ENCODE results near the gene CTAGE1.
"Not testable (repeated sequence)": the region's sequence is repeated elsewhere in the genome, so short reads cannot be mapped to it uniquely, and the experiment has no call there.

Gene CTAGE1

GRCh38 chr18:22434973-22435608, 17.4 kb upstream of the CTAGE1 start:
- no peak for DNase-seq

- no peak for DNase-seq
Observed at GRCh38 chr18:22433956-22434355, 16.2 kb upstream of the CTAGE1 start.

- no peak for DNase-seq
Observed at GRCh38 chr18:22432657-22433137, 15.0 kb upstream of the CTAGE1 start.

- DNase-seq = no peak
Observed at GRCh38 chr18:22429564-22429963, 11.8 kb upstream of the CTAGE1 start.

- no peak for DNase-seq
Observed at GRCh38 chr18:22428672-22429071, 11.0 kb upstream of the CTAGE1 start.

- no peak for DNase-seq
Observed at GRCh38 chr18:22427822-22428549, 10.3 kb upstream of the CTAGE1 start.

- no peak for DNase-seq
Observed at GRCh38 chr18:22424565-22424963, 6.8 kb upstream of the CTAGE1 start.

GRCh38 chr18:22423878-22424564, 6.3 kb upstream of the CTAGE1 start:
- no peak for DNase-seq

GRCh38 chr18:22422909-22423548, 5.3 kb upstream of the CTAGE1 start:
- no peak for DNase-seq

- DNase-seq = no peak
Observed at GRCh38 chr18:22420652-22421051, 2.9 kb upstream of the CTAGE1 start.

GRCh38 chr18:22412176-22412911, 5.4 kb downstream of the CTAGE1 start:
- no peak for DNase-seq

- no peak for DNase-seq
Observed at GRCh38 chr18:22411446-22411845, 6.3 kb downstream of the CTAGE1 start.

- no peak for DNase-seq
Observed at GRCh38 chr18:22410126-22410525, 7.6 kb downstream of the CTAGE1 start.

GRCh38 chr18:22409445-22409844, 8.3 kb downstream of the CTAGE1 start:
- DNase-seq = no peak

GRCh38 chr18:22408059-22408458, 9.7 kb downstream of the CTAGE1 start:
- no peak for DNase-seq

GRCh38 chr18:22405142-22405541, 12.6 kb downstream of the CTAGE1 start:
- DNase-seq = no peak

GRCh38 chr18:22403950-22404349, 13.8 kb downstream of the CTAGE1 start:
- DNase-seq = no peak

- DNase-seq = no peak
Observed at GRCh38 chr18:22399949-22400348, 17.8 kb downstream of the CTAGE1 start.

- DNase-seq = no peak
Observed at GRCh38 chr18:22398464-22398863, 19.3 kb downstream of the CTAGE1 start.

GRCh38 chr18:22394428-22394827, 23.3 kb downstream of the CTAGE1 start:
- DNase-seq = no peak

GRCh38 chr18:22393164-22393563, 24.6 kb downstream of the CTAGE1 start:
- not testable (repeated sequence) for DNase-seq
